Vagina (tissue), 2 donors: ENCODE measurements around the gene ICAM5.

ENCODE experiments used
- CTCF ChIP-seq, 3 experiments: fragments of 450-650 bp in 2 of 3; fragments of 200-600 bp in 1 of 3; sonication (generic) in 1 of 3; IDR thresholded peaks; one replicate each; pipeline ENCODE4 v1.5.1; 2017 to 2019; ENCODE audit warnings: antibody characterized with exemption in 3 of 3, mild to moderate bottlenecking in 2 of 3, moderate library complexity in 2 of 3
- POLR2A ChIP-seq, 2 donors: fragments of 450-650 bp; IDR thresholded peaks; one replicate each; pipeline ENCODE4 v1.6.1; 2017; ENCODE audit warnings: antibody characterized with exemption in 2 of 2, mild to moderate bottlenecking in 2 of 2, moderate library complexity in 2 of 2

- TF ChIP-seq CTCF (IDR thresholded peaks at IDR 0.05) (no peak), POLR2A (IDR thresholded peaks at IDR 0.05) (no peak)
These were observed 5.4 kb upstream of the ICAM5 start for GRCh38 chr19:10284065-10284959.
